DOHH2 (cell line): ENCODE data around the gene SEPSECS.

ENCODE experiments used
- CTCF ChIP-seq: fragments of 200-600 bp; sonication (generic); IDR thresholded peaks from one replicate; pipeline ENCODE4 v1.5.1; 2014; ENCODE audit warnings: antibody characterized with exemption, mild to moderate bottlenecking, low read depth, low read length; ENCODE audit not compliant: poor library complexity, severe bottlenecking
- EZH2phosphoT487 ChIP-seq: fragments of 200-600 bp; sonication (generic); IDR thresholded peaks from 2 replicates; pipeline ENCODE4 v1.6.1; 2017; ENCODE audit warnings: borderline replicate concordance, mild to moderate bottlenecking, antibody characterized with exemption, low read length, moderate library complexity, mixed read lengths

GRCh38 chr4:25171201-25171865 lies 11.1 kb upstream of the SEPSECS start:
- TF ChIP-seq CTCF = no peak
- TF ChIP-seq EZH2phosphoT487 = no peak
